HEK293 (cell line): ENCODE results near the gene AKNA.

Experiments
- CTCF ChIA-PET: fragments of 350-600 bp; formaldehyde crosslinking; extraction: SDS; loops from one replicate; lab custom pipeline; 2021; ENCODE audit warnings: antibody characterized with exemption; lab: Yijun Ruan, JAX
- POLR2A ChIA-PET: fragments of 300-600 bp; formaldehyde crosslinking; extraction: SDS; loops from one replicate; lab custom pipeline; 2020; ENCODE audit warnings: antibody characterized with exemption, inconsistent platforms; lab: Yijun Ruan, JAX
- H3K27ac ChIP-seq: fragments of 200-500 bp; sonication (Bioruptor generic); 2 replicates; pipeline ENCODE4 v1.5.1; 2014; ENCODE audit warnings: low read depth, low read length, control low read depth, inconsistent platforms; ENCODE audit errors: extremely low read depth
- H3K36me3 ChIP-seq, 2 experiments: fragments of 200-500 bp in 1 of 2; sonication (Bioruptor generic) in 1 of 2; 1 replicate in 1 of 2; 2 replicates in 1 of 2; pipeline ENCODE4 v1.5.1; 2014 to 2017; ENCODE audit warnings: inconsistent platforms in 2 of 2, low read length in 2 of 2; ENCODE audit not compliant: control insufficient read depth in 2 of 2, insufficient read depth in 1 of 2
- H3K4me1 ChIP-seq: fragments of 200-500 bp; sonication (Bioruptor generic); 2 replicates; pipeline ENCODE4 v1.5.1; 2014; ENCODE audit warnings: mild to moderate bottlenecking, low read length, inconsistent platforms; ENCODE audit not compliant: control insufficient read depth, insufficient read depth
- H3K4me3 ChIP-seq: 2 replicates; pipeline ENCODE4 v1.5.1; 2011; ENCODE audit warnings: low read depth, mild to moderate bottlenecking, control low read depth, low read length, moderate library complexity
- H3K9me3 ChIP-seq: fragments of 200-500 bp; sonication (Bioruptor generic); 2 replicates; pipeline ENCODE4 v1.5.1; 2014; ENCODE audit warnings: low read depth, low read length, inconsistent platforms; ENCODE audit not compliant: control insufficient read depth, insufficient read depth
- KLF16 ChIP-seq: fragments of 450-650 bp; formaldehyde crosslinking; IDR thresholded peaks from 2 replicates; pipeline ENCODE4 v1.5.1; 2017; ENCODE audit warnings: missing biosample characterization, missing genetic modification characterization
- OSR2 ChIP-seq: fragments of 450-650 bp; formaldehyde crosslinking; IDR thresholded peaks from 2 replicates; pipeline ENCODE4 v1.5.1; 2016; ENCODE audit warnings: missing biosample characterization, missing genetic modification characterization
- SCRT1 ChIP-seq: fragments of 450-650 bp; formaldehyde crosslinking; IDR thresholded peaks from 2 replicates; pipeline ENCODE4 v1.5.1; 2016; ENCODE audit warnings: missing biosample characterization, missing genetic modification characterization, borderline replicate concordance
- YY2 ChIP-seq: fragments of 450-650 bp; formaldehyde crosslinking; IDR thresholded peaks from 2 replicates; pipeline ENCODE4 v1.5.1; 2016; ENCODE audit warnings: missing biosample characterization, missing genetic modification characterization
- ZBTB48 ChIP-seq: fragments of 450-650 bp; formaldehyde crosslinking; IDR thresholded peaks from 2 replicates; pipeline ENCODE4 v1.5.1; 2016; ENCODE audit warnings: missing biosample characterization, missing genetic modification characterization
- ZEB2 ChIP-seq: fragments of 450-650 bp; formaldehyde crosslinking; IDR thresholded peaks from 2 replicates; pipeline ENCODE4 v1.5.1; 2016; ENCODE audit warnings: missing biosample characterization, missing genetic modification characterization
- ZNF292 ChIP-seq: fragments of 450-650 bp; formaldehyde crosslinking; IDR thresholded peaks from 2 replicates; pipeline ENCODE4 v1.5.1; 2016; ENCODE audit warnings: low read depth, missing biosample characterization, missing genetic modification characterization, borderline replicate concordance
- ZNF311 ChIP-seq: fragments of 450-650 bp; formaldehyde crosslinking; IDR thresholded peaks from 2 replicates; pipeline ENCODE4 v1.5.1; 2017; ENCODE audit warnings: missing biosample characterization, missing genetic modification characterization, borderline replicate concordance
- ZNF354C ChIP-seq: fragments of 450-650 bp; formaldehyde crosslinking; IDR thresholded peaks from 2 replicates; pipeline ENCODE4 v1.5.1; 2016; ENCODE audit warnings: missing biosample characterization, missing genetic modification characterization, low read depth, borderline replicate concordance
- ZNF391 ChIP-seq: fragments of 450-650 bp; formaldehyde crosslinking; IDR thresholded peaks from 2 replicates; pipeline ENCODE4 v1.5.1; 2016; ENCODE audit warnings: low read depth, missing biosample characterization, missing genetic modification characterization, borderline replicate concordance
- ZNF670 ChIP-seq: fragments of 450-650 bp; formaldehyde crosslinking; IDR thresholded peaks from 2 replicates; pipeline ENCODE4 v1.5.1; 2016; ENCODE audit warnings: missing biosample characterization, missing genetic modification characterization, low read depth
- ZNF677 ChIP-seq: fragments of 450-650 bp; IDR thresholded peaks from 2 replicates; pipeline ENCODE4 v1.5.0; 2018; ENCODE audit warnings: missing biosample characterization, mild to moderate bottlenecking, missing genetic modification characterization, moderate library complexity
- TF ChIP-seq, protein P1 (sequence below): fragments of 450-650 bp; formaldehyde crosslinking; IDR thresholded peaks from 2 replicates; pipeline ENCODE4 v1.5.1; 2016; ENCODE audit warnings: missing biosample characterization, missing genetic modification characterization, borderline replicate concordance
- TF ChIP-seq, protein P2 (sequence below): fragments of 450-650 bp; formaldehyde crosslinking; IDR thresholded peaks from 2 replicates; pipeline ENCODE4 v1.5.1; 2016; ENCODE audit warnings: missing biosample characterization, missing genetic modification characterization
- TF ChIP-seq, protein P3 (sequence below): fragments of 450-650 bp; formaldehyde crosslinking; IDR thresholded peaks from 2 replicates; pipeline ENCODE4 v1.5.1; 2016; ENCODE audit warnings: missing biosample characterization, missing genetic modification characterization
- TF ChIP-seq, protein P4 (sequence below): fragments of 450-650 bp; IDR thresholded peaks from 2 replicates; pipeline ENCODE4 v1.5.1; 2018; ENCODE audit warnings: missing biosample characterization, mild to moderate bottlenecking, missing genetic modification characterization
- TF ChIP-seq, protein P5 (sequence below): fragments of 450-650 bp; formaldehyde crosslinking; IDR thresholded peaks from 2 replicates; pipeline ENCODE4 v1.5.0; 2017; ENCODE audit warnings: missing biosample characterization, missing genetic modification characterization, borderline replicate concordance

Gene AKNA

DNA sequence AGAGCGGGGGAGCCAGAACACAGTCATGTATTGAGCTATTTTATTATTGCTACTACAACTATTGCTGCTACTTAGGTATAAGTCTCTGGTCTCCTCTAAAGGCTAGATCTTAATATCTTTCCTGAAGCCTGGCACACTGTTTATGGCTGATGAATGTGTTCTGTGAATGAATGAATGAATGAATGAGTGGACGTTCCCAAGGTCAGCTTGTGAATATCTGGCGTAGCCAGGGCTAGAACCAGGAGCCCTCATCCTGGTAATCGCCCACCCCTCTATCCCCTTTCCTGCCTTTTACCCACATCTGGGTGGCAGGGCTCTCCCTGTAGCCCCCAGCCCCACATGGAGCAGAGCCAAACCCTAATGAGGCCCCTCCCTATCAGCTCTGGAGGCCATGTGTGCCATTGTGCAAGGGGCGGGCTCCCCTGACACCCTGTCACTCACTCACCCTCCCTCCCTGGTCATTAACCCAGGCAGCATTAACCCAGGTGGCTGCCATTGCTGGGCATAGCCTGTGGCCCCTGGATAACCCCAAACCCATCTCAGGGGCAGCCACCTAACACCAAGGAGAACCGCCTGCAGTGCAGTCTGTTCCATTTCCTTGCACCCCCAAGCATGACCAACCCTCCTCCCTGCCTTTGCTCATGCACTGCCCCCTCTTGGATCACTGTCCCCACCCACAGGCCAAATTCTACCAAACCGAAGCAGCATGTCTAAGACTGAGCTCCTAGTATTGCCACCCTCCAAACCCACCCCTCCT lies 2.0 kb upstream of the AKNA start (continued):
- TF ChIP-seq, protein P1, sequence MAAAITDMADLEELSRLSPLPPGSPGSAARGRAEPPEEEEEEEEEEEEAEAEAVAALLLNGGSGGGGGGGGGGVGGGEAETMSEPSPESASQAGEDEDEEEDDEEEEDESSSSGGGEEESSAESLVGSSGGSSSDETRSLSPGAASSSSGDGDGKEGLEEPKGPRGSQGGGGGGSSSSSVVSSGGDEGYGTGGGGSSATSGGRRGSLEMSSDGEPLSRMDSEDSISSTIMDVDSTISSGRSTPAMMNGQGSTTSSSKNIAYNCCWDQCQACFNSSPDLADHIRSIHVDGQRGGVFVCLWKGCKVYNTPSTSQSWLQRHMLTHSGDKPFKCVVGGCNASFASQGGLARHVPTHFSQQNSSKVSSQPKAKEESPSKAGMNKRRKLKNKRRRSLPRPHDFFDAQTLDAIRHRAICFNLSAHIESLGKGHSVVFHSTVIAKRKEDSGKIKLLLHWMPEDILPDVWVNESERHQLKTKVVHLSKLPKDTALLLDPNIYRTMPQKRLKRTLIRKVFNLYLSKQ (tag by site-specific recombination) = no peak
- TF ChIP-seq ZNF292 (tag by site-specific recombination) (no peak), ZNF670 (tag by site-specific recombination) (no peak)

DNA sequence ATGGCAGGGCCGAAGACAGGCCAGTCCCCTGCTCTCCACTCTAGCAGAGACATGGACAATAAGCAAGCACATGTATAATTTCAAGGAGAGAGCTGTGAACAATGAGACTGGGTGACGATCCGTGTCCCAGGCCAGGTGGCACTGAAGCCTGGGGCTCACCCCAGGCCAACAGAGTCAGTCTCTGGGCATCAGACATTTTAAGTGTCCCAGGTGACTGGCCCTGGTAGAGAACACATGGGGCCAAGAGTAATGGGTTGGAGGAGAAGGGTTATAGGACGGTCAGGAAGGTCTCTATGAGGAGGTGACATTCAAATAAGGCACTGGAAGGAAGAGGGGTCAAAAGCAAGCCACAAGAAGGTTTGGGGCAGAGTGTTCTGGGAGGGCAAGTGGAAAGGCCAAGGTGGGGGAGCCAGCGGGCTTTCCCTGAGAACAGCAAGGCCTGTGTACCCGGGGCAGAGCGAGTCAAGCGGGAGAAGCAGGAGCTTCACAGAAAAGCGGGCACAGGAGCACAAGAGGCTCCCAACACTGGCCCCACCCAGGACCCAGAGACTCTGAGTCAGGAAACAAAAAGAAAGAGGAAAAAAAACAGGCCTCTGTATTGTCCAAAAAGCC lies 1.1 kb upstream of the AKNA start:
- ChIA-PET POLR2A (no interaction called here), CTCF (interaction anchor here (0.7 kb wide), 1 partner anchor 706 kb away, joined by 3 read pairs; no protein-coding TSS in a partner anchor)
- H3K4me3 ChIP-seq = no peak overlapping the region
- no peak overlapping the region for H3K27ac ChIP-seq
- no peaks in the 10 kb centered on the region for H3K4me1 ChIP-seq
- TF ChIP-seq, protein P2, sequence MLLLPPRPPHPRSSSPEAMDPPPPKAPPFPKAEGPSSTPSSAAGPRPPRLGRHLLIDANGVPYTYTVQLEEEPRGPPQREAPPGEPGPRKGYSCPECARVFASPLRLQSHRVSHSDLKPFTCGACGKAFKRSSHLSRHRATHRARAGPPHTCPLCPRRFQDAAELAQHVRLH (tag by site-specific recombination) = no peak
- TF ChIP-seq, protein P3, sequence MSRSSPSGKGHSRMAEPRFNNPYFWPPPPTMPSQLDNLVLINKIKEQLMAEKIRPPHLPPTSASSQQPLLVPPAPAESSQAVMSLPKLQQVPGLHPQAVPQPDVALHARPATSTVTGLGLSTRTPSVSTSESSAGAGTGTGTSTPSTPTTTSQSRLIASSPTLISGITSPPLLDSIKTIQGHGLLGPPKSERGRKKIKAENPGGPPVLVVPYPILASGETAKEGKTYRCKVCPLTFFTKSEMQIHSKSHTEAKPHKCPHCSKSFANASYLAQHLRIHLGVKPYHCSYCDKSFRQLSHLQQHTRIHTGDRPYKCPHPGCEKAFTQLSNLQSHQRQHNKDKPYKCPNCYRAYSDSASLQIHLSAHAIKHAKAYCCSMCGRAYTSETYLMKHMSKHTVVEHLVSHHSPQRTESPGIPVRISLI (tag by site-specific recombination) = no peak
- TF ChIP-seq YY2 (tag by site-specific recombination) (no peak), OSR2 (tag by site-specific recombination) (no peak), SCRT1 (no peak), ZNF677 (tag by site-specific recombination) (no peak), ZNF391 (tag by site-specific recombination) (no peak), ZEB2 (tag by site-specific recombination) (no peak), ZNF354C (no peak), KLF16 (tag by site-specific recombination) (no peak), ZNF670 (tag by site-specific recombination) (no peak), ZBTB48 (no peak), ZNF311 (tag by site-specific recombination) (no peak)
- TF ChIP-seq, protein P4, sequence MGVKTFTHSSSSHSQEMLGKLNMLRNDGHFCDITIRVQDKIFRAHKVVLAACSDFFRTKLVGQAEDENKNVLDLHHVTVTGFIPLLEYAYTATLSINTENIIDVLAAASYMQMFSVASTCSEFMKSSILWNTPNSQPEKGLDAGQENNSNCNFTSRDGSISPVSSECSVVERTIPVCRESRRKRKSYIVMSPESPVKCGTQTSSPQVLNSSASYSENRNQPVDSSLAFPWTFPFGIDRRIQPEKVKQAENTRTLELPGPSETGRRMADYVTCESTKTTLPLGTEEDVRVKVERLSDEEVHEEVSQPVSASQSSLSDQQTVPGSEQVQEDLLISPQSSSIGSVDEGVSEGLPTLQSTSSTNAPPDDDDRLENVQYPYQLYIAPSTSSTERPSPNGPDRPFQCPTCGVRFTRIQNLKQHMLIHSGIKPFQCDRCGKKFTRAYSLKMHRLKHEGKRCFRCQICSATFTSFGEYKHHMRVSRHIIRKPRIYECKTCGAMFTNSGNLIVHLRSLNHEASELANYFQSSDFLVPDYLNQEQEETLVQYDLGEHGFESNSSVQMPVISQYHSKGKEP (tag by site-specific recombination) = no peak
- TF ChIP-seq, protein P5, sequence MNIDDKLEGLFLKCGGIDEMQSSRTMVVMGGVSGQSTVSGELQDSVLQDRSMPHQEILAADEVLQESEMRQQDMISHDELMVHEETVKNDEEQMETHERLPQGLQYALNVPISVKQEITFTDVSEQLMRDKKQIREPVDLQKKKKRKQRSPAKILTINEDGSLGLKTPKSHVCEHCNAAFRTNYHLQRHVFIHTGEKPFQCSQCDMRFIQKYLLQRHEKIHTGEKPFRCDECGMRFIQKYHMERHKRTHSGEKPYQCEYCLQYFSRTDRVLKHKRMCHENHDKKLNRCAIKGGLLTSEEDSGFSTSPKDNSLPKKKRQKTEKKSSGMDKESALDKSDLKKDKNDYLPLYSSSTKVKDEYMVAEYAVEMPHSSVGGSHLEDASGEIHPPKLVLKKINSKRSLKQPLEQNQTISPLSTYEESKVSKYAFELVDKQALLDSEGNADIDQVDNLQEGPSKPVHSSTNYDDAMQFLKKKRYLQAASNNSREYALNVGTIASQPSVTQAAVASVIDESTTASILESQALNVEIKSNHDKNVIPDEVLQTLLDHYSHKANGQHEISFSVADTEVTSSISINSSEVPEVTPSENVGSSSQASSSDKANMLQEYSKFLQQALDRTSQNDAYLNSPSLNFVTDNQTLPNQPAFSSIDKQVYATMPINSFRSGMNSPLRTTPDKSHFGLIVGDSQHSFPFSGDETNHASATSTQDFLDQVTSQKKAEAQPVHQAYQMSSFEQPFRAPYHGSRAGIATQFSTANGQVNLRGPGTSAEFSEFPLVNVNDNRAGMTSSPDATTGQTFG (tag by site-specific recombination) = no peak
- H3K36me3 ChIP-seq = no peaks in the 10 kb centered on the region
- no peaks in the 10 kb centered on the region for H3K9me3 ChIP-seq
